Transverse colon (tissue), 4 donors: ENCODE results near the gene LMAN1L.

ENCODE experiments used
- CTCF ChIP-seq, 5 experiments: fragments of 200-600 bp in 3 of 5; fragments of 450-650 bp in 2 of 5; sonication (generic) in 3 of 5; IDR thresholded peaks; 1 replicate in 2 of 5; 2 replicates in 3 of 5; pipeline ENCODE4 v1.5.1; 2016 to 2017; ENCODE audit warnings: antibody characterized with exemption in 5 of 5, inconsistent platforms in 3 of 5, mild to moderate bottlenecking in 2 of 5, moderate library complexity in 1 of 5
- EP300 ChIP-seq: sonication (generic); formaldehyde crosslinking; IDR thresholded peaks from one replicate; pipeline ENCODE4 v1.6.1; 2017; ENCODE audit warnings: antibody characterized with exemption, low read depth
- POLR2AphosphoS5 ChIP-seq, 3 donors: sonication (generic); formaldehyde crosslinking; IDR thresholded peaks; one replicate each; pipeline ENCODE4 v1.6.1; 2016; ENCODE audit warnings: antibody characterized with exemption in 3 of 3

- TF ChIP-seq CTCF (IDR thresholded peaks at IDR 0.05) (no peak), EP300 (no peak), POLR2AphosphoS5 (IDR thresholded peaks at IDR 0.05) (no peak)
Measured at GRCh38 chr15:74833376-74834107, 20.9 kb downstream of the LMAN1L start.
